Loucy (cell line): Measurements from ENCODE around the gene FFAR1.

ENCODE experiments used
- CTCF ChIP-seq: fragments of 200-600 bp; sonication (generic); conservative IDR thresholded peaks from 2 replicates; pipeline ENCODE4 v1.5.1; 2014; ENCODE audit warnings: mild to moderate bottlenecking, antibody characterized with exemption, low read length
- EZH2phosphoT487 ChIP-seq: fragments of 200-600 bp; IDR thresholded peaks from 2 replicates; pipeline ENCODE4 v1.6.1; 2018; ENCODE audit warnings: antibody characterized with exemption, mild to moderate bottlenecking, moderate library complexity, borderline replicate concordance

GRCh38 chr19:35342430-35342829 is 5.3 kb upstream of the FFAR1 start:
- TF ChIP-seq CTCF (no peak), EZH2phosphoT487 (no peak)
